GM18502 (cell line): ENCODE data around the gene GSK3A.

Source experiments
- ATAC-seq: cut with Tn5 transposase; IDR thresholded peaks from one replicate; pipeline ENCODE4 v1.9.1; 2021; ENCODE audit warnings: mild to moderate bottlenecking; ENCODE audit not compliant: unreplicated experiment, poor library complexity

GSK3A gene

DNA sequence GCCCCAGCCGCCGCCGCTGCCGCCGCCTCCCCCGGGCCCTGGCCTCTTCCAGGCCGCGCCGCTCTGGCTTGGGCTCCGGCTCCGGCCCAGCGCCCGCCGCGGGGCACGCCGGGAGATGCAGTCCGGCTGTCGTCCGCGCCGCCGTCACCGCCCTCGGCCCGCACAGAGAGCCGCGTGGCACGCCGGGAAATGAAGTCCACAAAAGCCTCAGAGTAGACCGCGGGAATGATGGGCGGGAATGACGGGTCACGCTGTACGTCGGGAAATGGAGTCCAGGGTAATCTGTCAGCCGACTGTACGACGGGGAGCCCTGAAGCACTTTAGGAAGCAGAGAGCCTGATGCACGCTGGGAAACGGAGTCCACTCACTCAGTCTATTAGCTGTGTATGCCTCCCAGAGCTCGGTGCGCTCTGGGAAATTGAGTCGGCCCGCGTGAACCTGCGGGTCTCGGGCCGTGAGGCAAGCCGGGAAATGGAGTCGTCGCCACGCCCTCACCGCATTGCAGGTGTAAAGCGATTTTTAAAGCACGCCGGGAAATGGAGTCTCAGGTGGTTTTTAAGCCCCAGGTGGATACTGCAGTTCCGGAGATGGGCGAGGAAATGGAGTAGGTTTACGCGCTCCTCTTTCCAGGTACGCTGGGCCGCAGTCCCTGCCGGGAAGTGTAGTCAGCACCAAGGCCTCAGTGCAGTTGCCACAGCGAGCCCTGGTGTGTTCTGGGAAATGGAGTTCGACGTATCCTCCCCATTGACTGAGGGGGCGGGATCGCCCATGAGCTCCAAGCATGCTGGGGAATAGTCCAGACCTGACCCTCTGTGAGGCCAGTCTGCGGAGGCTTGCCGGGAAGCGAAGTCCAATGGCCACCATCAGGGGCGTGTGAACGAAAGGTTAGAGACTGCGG lies at the start of gene GSK3A:
Gene GSK3A, minus strand, starts transcription at position 91 of the 898 bp plus-strand sequence. CDS start 137 bp downstream, outside the sequence.
- ATAC-seq = peak; percentile 62

DNA sequence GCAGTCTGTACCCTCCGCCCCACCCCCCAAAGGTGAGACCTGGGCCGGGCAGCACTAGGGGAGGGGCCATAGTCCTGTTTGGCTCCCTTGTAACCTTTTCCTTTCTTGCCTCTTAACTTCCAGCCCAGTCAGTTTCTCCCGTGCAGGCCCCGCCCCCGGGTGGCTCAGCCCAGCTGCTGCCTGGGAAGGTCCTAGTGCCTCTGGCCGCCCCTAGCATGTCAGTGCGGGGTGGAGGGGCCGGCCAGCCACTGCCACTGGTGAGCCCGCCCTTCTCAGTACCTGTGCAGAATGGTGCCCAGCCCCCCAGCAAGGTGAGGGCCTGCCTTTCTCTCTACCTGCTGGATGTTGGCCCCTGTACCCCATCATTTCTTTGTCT lies 49.0 kb upstream of the GSK3A start:
- ATAC-seq = no peak

DNA sequence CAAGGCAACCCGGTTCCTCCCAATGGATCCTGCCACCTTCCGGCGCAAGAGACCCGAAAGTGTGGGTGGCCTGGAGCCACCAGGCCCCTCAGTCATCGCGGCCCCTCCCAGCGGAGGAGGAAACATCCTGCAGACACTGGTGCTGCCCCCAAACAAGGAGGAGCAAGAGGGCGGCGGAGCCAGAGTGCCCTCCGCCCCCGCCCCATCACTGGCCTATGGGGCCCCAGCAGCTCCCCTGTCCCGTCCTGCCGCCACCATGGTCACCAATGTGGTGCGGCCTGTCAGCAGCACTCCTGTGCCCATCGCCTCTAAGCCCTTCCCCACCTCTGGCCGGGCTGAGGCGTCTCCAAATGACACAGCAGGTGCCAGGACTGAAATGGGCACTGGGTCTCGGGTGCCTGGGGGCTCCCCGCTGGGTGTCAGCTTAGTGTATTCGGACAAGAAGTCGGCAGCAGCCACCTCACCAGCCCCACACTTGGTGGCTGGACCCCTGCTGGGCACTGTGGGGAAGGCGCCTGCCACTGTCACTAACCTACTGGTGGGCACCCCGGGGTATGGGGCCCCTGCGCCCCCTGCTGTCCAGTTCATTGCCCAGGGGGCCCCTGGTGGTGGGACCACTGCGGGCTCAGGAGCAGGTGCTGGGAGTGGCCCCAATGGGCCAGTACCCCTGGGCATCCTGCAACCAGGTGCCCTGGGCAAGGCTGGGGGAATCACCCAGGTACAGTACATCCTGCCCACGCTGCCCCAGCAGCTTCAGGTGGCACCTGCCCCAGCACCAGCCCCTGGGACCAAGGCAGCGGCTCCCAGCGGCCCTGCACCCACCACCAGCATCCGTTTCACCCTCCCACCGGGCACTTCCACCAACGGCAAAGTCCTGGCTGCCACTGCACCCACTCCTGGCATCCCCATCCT lies 48.4 kb upstream of the GSK3A start:
- no peak for ATAC-seq

DNA sequence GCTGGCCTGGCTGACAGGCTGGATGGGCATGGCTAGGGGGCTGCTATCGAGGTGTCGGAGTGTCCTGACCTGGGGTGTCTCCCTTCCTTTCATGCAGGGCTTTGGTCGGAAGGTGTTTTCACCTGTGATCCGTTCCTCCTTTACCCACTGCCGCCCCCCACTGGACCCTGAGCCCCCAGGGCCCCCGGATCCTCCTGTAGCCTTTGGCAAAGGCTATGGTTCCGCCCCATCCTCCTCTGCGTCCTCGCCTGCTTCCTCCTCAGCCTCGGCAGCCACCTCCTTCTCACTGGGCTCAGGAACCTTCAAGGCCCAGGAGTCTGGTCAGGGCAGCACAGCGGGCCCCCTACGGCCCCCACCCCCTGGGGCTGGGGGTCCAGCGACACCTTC lies 47.7 kb upstream of the GSK3A start:
- ATAC-seq = no peak

DNA sequence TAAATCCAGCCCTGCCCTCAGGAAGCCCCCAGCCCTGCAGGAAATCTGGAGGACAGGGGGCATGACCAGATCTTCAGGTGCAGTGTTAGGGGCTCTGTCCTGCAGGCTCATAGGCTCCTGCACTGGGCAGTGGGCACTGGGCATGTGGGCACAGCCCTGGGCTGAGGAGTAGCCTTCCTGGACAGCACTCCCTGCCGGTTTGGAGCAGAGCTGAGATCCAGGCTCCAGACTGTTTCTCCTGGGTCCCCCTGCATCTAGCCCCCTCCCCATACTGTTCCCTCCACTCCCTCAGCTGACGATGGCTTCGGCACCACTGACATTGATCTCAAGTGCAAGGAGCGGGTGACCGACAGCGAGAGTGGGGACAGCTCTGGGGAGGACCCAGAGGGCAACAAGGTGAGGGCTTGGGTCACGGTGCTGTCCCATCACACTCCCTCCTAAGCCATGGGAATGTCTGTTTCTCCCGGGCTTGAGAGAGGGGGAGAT lies 47.2 kb upstream of the GSK3A start:
- ATAC-seq = no peak

DNA sequence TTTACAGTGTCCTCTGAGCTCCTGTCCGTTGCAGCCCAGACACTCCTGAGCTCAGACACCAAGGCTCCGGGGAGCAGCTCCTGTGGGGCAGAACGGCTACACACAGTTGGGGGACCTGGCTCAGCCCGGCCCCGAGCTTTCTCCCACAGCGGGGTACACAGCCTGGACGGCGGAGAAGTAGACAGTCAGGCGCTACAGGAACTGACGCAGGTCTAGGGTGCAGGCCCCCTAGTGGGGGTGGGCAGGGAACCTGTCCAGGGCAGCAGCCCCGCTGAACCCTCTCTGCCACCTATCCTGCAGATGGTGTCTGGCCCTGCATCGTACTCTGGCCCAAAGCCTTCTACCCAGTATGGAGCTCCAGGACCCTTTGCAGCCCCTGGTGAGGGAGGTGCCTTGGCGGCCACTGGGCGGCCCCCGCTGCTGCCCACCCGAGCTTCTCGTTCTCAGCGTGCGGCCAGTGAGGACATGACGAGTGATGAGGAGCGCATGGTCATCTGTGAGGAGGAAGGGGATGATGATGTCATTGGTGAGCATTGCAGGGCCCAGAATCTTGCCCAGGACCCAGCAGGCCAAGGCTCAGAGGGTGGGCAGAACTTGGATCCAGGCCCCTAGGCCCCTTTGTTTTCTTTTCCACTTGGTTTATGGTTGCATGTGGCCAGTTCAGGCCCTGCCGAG lies 46.6 kb upstream of the GSK3A start:
- ATAC-seq = no peak

DNA sequence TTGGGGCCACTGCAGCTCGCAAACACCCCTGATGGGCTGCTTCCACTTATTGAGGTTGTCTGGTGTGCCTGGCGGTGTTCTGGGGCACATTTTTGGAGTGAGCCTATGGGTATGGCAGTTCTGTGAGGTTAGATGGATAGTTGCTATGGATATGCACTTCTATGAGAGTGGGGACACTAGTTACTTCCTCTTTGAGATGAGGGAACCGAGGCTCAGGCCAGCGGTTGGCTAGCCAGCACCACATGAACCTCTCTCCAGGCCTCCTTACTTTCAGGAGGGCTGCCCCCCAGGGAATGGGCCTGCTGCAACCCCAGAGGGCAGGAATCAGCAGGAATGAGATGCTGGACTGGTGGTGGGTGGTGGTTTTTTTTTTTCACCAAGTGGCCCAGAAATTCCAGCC lies 46.0 kb upstream of the GSK3A start:
- ATAC-seq = no peak

DNA sequence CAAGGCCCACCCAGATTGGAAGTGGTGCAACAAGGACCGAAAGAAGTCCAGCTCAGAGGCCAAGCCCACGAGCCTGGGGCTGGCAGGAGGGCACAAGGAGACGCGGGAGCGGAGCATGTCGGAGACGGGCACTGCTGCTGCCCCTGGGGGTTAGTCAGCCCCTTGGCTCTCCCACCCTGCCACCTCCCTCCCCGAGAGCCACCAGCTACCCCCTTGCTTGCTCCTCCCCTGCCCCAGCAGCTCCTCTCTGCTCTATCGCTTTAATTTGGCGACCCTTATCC lies 45.4 kb upstream of the GSK3A start:
- ATAC-seq = no peak

DNA sequence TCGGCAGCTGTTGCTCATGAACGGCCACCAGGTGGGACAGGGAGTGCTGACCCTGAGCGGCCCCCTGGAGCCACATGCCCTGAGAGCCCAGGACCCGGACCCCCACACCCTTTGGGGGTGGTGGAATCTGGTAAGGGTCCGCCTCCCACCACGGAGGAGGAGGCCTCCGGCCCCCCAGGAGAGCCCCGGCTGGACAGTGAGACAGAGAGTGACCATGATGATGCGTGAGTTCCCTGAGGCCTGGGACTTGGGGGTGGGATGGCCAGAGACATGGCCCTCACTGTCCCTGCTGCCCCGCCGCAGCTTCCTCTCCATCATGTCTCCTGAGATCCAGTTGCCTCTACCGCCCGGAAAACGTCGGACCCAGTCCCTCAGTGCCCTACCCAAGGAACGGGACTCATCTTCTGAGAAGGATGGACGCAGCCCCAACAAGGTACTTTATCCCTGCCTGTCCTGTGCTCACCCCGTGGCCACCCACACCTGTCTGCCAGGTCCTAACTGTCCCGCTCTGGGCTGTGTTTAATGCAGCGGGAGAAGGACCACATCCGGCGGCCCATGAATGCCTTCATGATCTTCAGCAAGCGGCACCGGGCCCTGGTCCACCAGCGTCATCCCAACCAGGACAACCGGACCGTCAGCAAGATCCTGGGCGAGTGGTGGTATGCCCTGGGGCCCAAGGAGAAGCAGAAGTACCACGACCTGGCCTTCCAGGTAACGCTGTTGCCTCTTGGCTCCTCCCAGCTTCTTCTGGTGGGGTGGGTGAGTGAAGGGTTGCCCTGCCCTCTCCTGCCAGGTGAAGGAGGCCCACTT lies 44.8 kb upstream of the GSK3A start:
- ATAC-seq = no peak

DNA sequence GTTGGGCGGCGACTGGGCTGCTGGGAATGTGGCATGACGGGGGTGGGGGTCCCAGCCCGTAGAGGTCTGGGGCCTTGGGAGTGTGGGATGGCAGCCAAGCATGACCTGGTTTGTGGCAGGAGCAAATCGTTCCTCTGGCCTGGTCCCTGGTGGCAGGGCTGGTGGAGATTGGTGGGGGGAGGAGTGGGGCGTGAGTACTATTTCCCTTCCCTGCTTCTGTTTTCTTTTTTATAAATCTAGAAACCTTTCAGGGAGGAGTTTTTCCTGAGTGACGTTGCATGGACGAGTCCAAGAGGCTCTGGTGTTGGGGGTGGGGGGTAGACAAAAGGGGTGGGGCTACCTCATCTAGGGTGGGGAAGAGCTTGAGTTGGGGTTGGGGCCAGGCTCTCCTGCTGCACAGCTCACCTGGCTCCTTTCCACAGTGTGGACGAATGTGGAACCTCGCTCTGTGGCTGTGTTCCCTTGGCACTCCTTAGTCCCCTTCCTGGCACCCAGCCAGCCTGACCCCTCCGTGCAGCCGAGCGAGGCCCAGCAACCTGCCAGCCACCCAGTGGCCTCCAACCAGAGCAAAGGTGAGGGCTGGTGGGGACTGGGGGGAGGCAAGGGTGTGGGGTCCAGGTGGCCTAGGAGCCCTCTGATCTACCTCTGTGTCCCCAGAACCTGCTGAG lies 44.1 kb upstream of the GSK3A start:
- ATAC-seq = no peak

DNA sequence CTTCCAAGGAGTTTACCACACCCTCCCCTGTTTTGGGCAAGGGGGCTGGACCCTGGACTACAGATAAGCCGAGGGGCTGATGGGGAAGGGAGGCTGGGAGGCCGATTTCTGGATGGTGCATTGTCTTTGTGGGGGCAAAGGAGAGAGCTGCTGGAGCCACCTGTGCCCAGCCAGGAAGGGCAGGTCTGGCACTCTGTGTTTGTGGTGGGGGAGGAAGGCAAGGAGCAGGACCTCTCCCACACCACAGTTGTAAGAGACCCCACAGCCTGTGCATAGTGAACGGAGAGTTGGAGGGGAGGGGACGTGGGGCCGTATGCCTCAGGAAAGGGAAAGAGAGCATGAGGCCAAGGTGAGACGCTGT lies 43.6 kb upstream of the GSK3A start:
- no peak for ATAC-seq

DNA sequence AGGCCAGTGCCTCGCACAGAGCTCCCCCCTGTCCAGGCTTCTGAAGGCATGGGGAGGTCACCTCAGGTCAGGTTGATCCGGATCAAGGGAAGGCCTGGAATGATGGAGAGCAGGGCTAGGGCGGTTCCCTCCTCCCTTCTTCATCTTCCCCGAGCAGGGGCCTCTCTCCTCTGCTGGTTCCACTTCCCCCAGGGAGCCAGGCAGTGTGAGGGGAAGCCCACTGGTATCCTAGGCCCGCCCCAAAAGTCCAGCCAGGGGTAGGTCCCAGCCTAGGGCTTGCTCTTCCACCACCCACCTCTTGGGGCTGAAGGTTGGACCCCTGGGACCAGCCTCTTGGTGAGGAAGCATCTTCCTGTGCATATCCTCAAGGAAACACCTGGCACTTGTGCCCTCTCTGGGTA lies 43.1 kb upstream of the GSK3A start:
- no peak for ATAC-seq

DNA sequence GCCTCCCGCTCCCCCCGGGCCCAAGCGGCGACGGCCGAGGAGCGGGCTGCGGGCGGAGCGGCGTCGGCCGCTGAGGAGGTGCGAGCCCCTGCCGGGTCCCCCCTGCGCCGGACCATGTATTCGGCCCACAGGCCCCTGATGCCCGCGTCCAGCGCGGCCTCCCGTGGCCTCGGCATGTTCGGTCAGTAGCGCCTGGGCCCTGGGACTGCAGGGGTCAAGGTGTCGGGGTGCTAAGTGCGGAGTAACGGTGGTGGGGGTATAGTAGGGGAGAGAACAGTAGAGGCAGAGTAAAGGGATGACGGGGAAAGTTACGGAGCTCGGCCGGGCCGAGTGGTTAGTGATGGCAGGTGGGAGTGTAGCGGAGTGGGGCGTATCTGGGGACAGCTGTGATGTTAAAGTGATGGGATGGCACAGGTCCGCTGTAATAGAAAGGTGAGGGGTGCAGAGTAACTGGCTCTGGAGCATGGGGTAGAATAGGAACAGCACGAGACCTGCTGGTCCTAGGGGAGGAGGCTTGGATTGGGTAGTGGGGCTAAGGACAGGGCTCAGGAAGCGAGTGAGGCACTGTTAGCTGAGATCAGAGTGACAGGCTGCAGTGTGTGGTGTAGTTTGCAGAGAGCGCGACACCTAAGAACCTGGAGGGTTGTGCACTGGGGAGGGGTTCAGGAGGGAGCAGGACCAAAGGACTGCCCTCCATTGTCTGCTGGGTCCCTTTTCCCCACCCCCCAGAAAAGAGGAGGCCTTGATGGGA lies 42.4 kb upstream of the GSK3A start:
- ATAC-seq = peak; percentile 3

DNA sequence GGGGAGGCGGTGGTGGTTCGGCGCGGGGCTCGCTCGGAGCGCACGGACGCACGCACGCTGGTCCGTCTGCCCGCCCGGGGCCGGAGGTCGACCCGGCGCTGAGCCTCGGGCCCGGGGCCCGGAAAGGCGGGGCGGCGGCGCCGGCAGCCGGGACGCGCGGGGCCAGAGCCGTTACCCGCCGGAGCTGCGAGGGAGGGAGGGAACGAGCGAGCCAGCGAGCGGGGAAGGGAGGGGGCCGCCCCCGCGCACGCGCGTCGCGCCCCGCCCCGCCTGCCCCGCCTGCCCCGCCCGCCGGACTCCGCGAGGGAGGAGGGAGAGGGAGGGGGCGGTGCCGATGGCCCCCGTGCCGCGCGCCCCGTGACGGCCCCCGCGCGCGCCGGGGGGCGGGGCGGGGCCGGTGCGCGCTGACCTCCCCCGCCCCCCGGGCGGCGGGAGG lies 41.7 kb upstream of the GSK3A start:
- peak; percentile 28 for ATAC-seq

DNA sequence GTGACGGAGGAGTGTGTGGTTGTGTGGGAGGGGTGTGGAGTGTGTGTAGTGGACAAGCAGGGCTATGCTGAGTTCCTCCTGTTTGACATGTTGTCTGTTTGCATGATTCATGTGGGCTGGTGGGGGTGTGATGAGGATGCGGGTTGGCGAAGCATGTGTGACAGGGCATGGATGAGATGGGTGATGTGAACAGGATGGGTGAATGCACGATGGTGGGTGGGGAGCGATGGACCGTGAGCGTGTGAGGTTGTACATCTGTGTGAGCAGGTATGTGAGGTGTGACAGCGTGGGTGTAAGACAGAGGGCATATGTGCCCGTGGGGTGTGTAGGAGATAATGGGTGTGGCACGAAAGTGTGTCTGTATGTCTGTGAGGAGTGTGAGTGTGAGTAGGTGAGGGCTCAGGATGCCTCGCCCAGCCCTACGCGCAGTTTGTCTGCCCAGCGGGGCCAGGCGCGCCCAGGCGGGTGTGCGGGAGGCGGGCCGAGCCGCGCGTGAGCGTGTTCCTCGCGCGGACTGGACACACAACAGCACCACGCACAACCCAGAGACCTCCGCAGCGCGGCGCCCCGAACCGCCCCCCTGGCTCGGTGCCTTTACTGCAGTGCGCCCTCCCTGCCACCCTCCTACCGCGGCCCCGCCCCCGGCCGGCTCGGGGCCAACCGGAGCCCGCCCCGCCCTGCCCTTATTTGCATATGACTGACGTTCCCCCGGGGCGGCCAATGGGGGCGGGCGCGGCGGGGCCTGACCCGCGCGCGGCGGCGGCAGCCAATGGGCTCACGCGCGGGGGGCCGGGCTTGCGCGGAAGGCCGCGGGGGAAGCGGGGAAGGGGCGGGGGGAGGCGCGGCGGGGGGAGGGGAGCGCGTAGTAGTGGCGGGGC lies 41.0 kb upstream of the GSK3A start:
- ATAC-seq = peak; percentile 45

DNA sequence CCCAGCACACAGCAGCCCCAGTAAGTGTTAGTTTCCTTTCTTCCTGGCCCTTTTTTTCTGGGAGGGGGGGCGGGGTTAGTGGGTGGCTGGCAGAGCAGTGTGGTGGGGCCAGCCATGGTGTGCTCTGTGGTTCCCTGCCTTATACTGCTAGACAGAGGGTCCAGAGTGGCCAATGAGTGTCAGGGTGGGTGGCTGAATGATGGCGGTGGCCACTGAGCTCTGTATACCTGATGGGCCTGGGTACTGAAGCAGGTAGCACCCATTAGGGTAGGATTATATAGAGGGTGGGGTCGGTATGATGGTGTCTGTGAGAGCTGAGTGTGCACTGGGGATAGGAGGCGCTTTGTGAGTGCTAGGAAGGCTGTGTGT lies 40.4 kb upstream of the GSK3A start:
- ATAC-seq = no peak

DNA sequence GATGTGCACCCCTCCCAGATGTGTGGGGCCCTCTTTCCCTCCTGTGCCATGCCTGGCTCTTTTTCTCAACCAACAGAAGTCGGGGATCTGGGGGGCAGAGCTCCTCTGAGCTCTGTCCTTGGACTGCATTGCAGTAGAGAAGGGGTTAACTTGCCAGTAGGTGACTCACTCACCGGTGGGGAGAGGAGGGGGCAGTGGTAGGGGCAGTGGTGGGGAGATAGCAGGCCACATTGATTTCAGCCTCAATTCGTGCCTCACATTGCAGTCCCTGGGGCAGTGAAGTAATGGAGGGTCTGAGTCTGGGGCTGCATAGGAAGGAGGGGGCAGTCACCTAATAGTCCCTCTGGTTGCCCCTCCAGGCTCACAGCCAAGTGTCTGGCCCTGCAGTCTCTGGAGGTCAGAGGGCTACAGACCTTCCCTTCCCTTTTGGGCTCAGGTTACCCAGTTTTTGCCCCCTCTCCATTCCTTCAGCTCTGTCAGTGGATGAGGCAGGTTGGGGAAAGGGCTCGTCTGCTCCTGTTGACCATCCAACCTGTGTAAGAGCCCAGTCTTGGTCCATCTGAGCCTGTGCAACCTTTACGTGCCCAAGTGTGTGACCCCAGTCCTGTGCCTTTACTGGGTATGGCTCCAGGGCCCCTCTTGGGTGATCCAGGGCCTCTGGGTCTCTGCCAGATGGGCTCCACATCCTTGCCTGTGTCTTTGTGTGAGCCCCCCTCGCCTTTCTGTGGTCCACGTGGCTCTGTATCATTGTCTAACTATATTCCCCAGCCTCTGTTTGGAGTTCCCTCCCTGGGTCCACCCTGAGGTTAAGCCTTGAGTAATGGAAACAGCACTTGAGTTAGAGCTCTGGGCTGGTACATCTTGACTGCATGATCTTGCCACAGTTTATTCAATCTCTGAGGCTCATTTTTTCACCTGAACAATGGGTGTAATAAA lies 39.7 kb upstream of the GSK3A start:
- ATAC-seq = no peak
